ENCODE data around the gene GNA15.

- TF ChIP-seq CTCF (IDR thresholded peaks at IDR 0.05): no peak
- TF ChIP-seq POLR2A (IDR thresholded peaks at IDR 0.05): no peak
Observed at GRCh38 chr19:3167533-3168272, 31.9 kb downstream of the GNA15 start.

Data from adrenal gland (tissue), 5 donors.